ENCODE results near the gene CELF2.

CELF2 gene

GRCh38 chr10:11004144-11005077 is 13.3 kb upstream of the CELF2 start:
- DNase-seq: no peak

- no peak for DNase-seq
Measured at GRCh38 chr10:11005725-11006427, 11.8 kb upstream of the CELF2 start.

- DNase-seq: no peak
Measured at GRCh38 chr10:11006428-11006825, 11.2 kb upstream of the CELF2 start.

GRCh38 chr10:11007476-11008020 is 10.1 kb upstream of the CELF2 start:
- no peak for DNase-seq

GRCh38 chr10:11009471-11010308 is 8.0 kb upstream of the CELF2 start:
- DNase-seq: peak; percentile 2

GRCh38 chr10:11010582-11010981 is 7.1 kb upstream of the CELF2 start:
- no peak for DNase-seq

GRCh38 chr10:11011436-11011835 is 6.2 kb upstream of the CELF2 start:
- no peak for DNase-seq

GRCh38 chr10:11011984-11012383 is 5.7 kb upstream of the CELF2 start:
- no peak for DNase-seq

- DNase-seq: no peak
Measured at GRCh38 chr10:11012421-11013295, 5.0 kb upstream of the CELF2 start.

- no peak for DNase-seq
Measured at GRCh38 chr10:11013836-11014235, 3.8 kb upstream of the CELF2 start.

- DNase-seq: no peak
Measured at GRCh38 chr10:11014671-11015445, 2.8 kb upstream of the CELF2 start.

- DNase-seq: no peak
Measured at GRCh38 chr10:11015446-11015934, 2.2 kb upstream of the CELF2 start.

GRCh38 chr10:11017000-11017569 is 587 bp upstream of the CELF2 start:
- no peak for DNase-seq

- DNase-seq: no peak
Measured at GRCh38 chr10:11018432-11018841, 765 bp downstream of the CELF2 start.

GRCh38 chr10:11018855-11019631 is 1.4 kb downstream of the CELF2 start:
- no peak for DNase-seq

GRCh38 chr10:11019724-11020547 is 2.3 kb downstream of the CELF2 start:
- DNase-seq: no peak

- DNase-seq: no peak
Measured at GRCh38 chr10:11020548-11020942, 2.9 kb downstream of the CELF2 start.

- no peak for DNase-seq
Measured at GRCh38 chr10:11022213-11022612, 4.5 kb downstream of the CELF2 start.

Measured in CD4-positive, alpha-beta T cell treated with Interleukin-6 for 4 hours (primary cell).